Epithelial cell of proximal tubule (primary cell): Measurements from ENCODE around the gene NTN1. TPM values are rescaled to one million over a fixed set of nuclear protein-coding genes. Genes with fewer than 3 reads are reported as not detected.

Experiments
- DNase-seq: peaks from one replicate; pipeline ENCODE4 v3.0.0-alpha.2; 2011; ENCODE audit warnings: low read depth
- H3K4me3 ChIP-seq: 2 replicates; pipeline ENCODE4 v1.5.1; 2011; ENCODE audit warnings: low read depth, mild to moderate bottlenecking, low read length
- CTCF ChIP-seq: conservative IDR thresholded peaks from 2 replicates; pipeline ENCODE4 v1.5.1; 2012; ENCODE audit warnings: low read depth, mild to moderate bottlenecking, low read length
- total RNA-seq: library from RNA; depleted of rRNA; stranded (reverse); fragments of >200 nt; gene quantifications from 2 replicates; pipeline ENCODE4 v1.2.3, GENCODE V29; 2015

The NTN1 gene
- total RNA-seq, 1 donor from 2014 or later, result 1.3 TPM

- DNase-seq, result no peak
- TF ChIP-seq CTCF, result no peak
- H3K4me3 ChIP-seq, result no peak overlapping the region
These were observed 5.4 kb downstream of the NTN1 start for GRCh38 chr17:9026741-9027140.

- no peak for TF ChIP-seq CTCF
- DNase-seq, result no peak
These were observed 7.1 kb downstream of the NTN1 start for GRCh38 chr17:9028202-9028987.

GRCh38 chr17:9028988-9029570 lies 7.8 kb downstream of the NTN1 start:
- DNase-seq, result no peak
- TF ChIP-seq CTCF, result no peak
- no peak overlapping the region for H3K4me3 ChIP-seq

More at GRCh38 chr17:9028202-9028987, 7.1 kb downstream of the NTN1 start:
- no peak overlapping the region for H3K4me3 ChIP-seq

- no peak overlapping the region for H3K4me3 ChIP-seq
- no peak for DNase-seq
- no peak for TF ChIP-seq CTCF
These were observed 10.8 kb downstream of the NTN1 start for GRCh38 chr17:9032151-9032550.

GRCh38 chr17:9032583-9032982 lies 11.3 kb downstream of the NTN1 start:
- DNase-seq, result no peak
- TF ChIP-seq CTCF, result no peak
- no peak overlapping the region for H3K4me3 ChIP-seq

- no peak for DNase-seq
- no peak overlapping the region for H3K4me3 ChIP-seq
- no peak for TF ChIP-seq CTCF
These were observed 13.9 kb downstream of the NTN1 start for GRCh38 chr17:9035249-9035648.

GRCh38 chr17:9036336-9036735 lies 15.0 kb downstream of the NTN1 start:
- TF ChIP-seq CTCF, result no peak
- H3K4me3 ChIP-seq, result no peak overlapping the region
- no peak for DNase-seq
